Measurements from ENCODE around the gene VIL1.

Gene VIL1

DNA sequence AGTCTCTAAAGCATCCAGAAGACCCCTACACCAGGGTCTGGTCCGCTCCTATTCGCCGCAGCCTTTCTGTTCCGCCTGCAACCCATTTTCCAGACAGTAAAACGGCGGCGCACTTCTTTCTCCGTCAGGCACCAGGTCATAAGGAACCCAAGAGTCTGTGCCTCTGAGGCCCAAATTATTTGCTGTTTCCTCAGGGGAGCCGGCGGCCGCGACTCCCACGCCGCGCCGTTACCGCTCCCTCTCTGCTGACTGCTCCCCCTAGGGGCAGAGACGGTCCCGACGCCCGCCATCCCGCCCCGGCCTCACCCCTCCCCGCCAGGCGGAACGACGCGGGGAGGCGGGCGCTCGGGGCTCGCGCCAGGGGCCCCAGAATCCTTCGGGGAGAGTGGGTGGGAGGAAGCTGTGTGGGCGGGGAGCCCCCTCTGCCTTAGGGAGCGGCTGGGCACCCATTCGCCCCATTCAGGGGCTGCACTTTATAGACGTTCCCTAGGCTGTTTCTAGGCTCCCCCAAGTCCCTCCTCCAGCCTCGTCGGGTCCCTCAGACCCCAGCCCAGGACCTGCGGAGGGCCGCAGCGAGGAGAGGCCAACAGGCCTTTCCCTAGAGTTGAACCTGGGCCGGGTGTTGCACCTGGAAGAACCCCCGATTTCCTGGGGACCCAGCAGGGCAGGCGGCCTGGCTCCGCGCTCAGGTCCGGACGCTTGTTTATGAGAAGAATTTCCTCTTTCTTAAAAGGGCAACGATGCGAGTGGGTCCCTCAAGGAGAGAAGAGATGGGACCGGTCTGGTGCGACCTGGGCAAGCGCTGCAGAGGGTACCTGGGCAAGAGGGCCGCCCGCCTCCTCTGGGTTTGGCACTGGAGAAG is 22.9 kb upstream of the VIL1 start:
- Histone ChIP-seq H3K4me3 (ENCODE audit: low read length) (peak overlapping the region; percentile 94), H3K27ac (ENCODE audit: low read length) (peak overlapping the region; percentile 97), H3K9ac (ENCODE audit: low read length) (peak overlapping the region; percentile 91), H3K4me1 (ENCODE audit: control insufficient read depth, low read depth, low read length) (peaks cover 16% of the 10 kb centered on the region), H3K9me3 (ENCODE audit: control insufficient read depth, low read depth, low read length) (no peaks in the 10 kb centered on the region), H3K27me3 (ENCODE audit: control insufficient read depth, insufficient read depth, low read length) (peaks cover 38% of the 10 kb centered on the region), H3K36me3 (ENCODE audit: control insufficient read depth, low read depth, low read length) (no peaks in the 10 kb centered on the region)

DNA sequence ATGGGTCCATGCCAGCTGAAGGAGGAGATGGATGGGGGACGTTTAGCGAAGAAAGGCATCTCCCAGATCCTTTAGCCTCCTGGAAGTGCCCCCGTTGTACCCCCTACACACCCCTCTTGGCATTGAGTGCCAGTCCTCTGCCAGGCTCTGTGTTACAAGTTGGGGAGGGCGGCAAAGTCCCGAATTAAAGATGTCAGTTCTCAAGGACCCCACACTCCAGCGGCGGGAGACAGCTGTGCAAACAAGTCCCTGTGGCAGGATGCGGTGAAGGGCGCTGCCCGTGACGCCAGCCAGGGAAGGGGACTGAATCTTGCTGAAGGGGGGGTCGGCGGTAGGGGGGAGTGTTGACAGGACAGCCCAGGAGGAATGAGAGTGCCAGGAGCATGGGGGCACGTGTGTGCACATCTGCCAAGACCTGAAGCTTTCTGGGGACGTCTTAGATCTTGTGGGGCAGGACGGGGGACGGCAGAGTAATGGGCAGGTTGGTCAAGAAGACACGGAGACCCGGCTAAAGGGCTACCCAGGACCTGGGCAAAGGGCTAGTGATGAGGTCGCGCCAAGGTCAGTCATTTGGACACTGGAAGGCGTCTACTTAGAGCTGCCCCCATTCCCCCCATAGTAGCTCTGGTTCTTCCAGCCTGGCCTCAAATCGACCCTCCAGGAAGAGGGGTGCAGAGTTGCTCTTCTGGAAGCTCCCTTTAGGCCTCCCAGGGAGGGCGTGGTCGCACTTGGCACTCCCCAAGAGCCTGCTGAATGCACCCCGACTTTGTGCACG is 22.0 kb upstream of the VIL1 start:
- H3K4me3 ChIP-seq (ENCODE audit: low read length) = peak overlapping the region; percentile 94
- H3K4me1 ChIP-seq (ENCODE audit: control insufficient read depth, low read depth, low read length) = peaks cover 16% of the 10 kb centered on the region
- peaks cover 38% of the 10 kb centered on the region for H3K27me3 ChIP-seq (ENCODE audit: control insufficient read depth, insufficient read depth, low read length)
- no peaks in the 10 kb centered on the region for H3K36me3 ChIP-seq (ENCODE audit: control insufficient read depth, low read depth, low read length)
- H3K9ac ChIP-seq (ENCODE audit: low read length) = peak overlapping the region; percentile 91
- H3K9me3 ChIP-seq (ENCODE audit: control insufficient read depth, low read depth, low read length) = no peaks in the 10 kb centered on the region
- no peak overlapping the region for H3K27ac ChIP-seq (ENCODE audit: low read length)

DNA sequence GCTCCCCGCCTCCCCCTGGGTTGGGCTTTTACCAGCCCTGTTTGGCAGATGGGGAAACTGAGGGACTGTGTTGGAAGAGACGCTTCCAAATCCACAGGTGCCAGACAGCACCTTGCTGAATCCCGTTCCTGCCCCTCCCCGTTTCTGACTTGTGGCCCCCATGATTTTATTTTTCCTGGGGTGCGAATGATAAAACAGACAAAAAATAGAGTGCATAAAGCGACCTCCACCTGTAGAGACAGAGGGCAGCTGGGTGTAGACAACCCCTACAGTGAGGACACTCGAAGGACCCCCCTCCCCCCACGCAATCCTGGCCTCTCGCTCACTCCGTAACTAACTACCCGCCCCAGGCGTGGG is 21.5 kb upstream of the VIL1 start:
- Histone ChIP-seq H3K27me3 (ENCODE audit: control insufficient read depth, insufficient read depth, low read length) (peaks cover 38% of the 10 kb centered on the region), H3K4me1 (ENCODE audit: control insufficient read depth, low read depth, low read length) (peaks cover 16% of the 10 kb centered on the region), H3K27ac (ENCODE audit: low read length) (no peak overlapping the region), H3K36me3 (ENCODE audit: control insufficient read depth, low read depth, low read length) (no peaks in the 10 kb centered on the region), H3K4me3 (ENCODE audit: low read length) (peak overlapping the region; percentile 94), H3K9ac (ENCODE audit: low read length) (no peak overlapping the region), H3K9me3 (ENCODE audit: control insufficient read depth, low read depth, low read length) (no peaks in the 10 kb centered on the region)

DNA sequence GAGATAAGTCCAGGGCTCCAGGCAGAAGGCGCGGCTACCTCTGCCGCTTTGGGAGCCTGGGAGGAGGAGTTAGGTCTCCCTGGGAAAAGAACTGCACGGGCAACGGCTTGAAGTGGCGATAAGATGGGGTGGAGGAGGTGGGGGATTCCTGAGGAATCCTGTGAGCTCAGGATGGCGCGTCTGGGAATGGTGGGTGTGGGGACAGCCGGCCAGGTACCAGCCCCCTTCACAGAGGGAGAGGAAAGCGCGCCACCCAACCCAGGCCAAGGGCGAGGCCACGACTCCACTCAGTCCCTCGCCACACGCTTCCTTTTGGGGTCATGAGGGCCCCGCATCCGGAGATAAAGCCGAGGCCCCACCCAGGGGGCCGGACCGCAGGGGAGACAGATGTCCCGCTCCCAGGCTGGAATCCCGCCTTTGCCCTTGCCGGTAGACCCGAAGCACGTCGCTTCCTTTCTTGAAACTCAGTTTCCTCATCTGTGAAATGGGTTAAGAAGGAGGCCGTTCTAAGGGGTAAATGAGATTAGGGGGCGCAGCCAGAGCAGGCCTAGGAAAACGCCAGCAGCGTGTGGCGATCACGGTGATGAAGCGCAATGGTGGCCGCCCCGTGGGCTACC is 21.0 kb upstream of the VIL1 start:
- peaks cover 38% of the 10 kb centered on the region for H3K27me3 ChIP-seq (ENCODE audit: control insufficient read depth, insufficient read depth, low read length)
- H3K9ac ChIP-seq (ENCODE audit: low read length) = no peak overlapping the region
- peak overlapping the region; percentile 94 for H3K4me3 ChIP-seq (ENCODE audit: low read length)
- H3K36me3 ChIP-seq (ENCODE audit: control insufficient read depth, low read depth, low read length) = no peaks in the 10 kb centered on the region
- H3K9me3 ChIP-seq (ENCODE audit: control insufficient read depth, low read depth, low read length) = no peaks in the 10 kb centered on the region
- H3K27ac ChIP-seq (ENCODE audit: low read length) = no peak overlapping the region
- peaks cover 16% of the 10 kb centered on the region for H3K4me1 ChIP-seq (ENCODE audit: control insufficient read depth, low read depth, low read length)

DNA sequence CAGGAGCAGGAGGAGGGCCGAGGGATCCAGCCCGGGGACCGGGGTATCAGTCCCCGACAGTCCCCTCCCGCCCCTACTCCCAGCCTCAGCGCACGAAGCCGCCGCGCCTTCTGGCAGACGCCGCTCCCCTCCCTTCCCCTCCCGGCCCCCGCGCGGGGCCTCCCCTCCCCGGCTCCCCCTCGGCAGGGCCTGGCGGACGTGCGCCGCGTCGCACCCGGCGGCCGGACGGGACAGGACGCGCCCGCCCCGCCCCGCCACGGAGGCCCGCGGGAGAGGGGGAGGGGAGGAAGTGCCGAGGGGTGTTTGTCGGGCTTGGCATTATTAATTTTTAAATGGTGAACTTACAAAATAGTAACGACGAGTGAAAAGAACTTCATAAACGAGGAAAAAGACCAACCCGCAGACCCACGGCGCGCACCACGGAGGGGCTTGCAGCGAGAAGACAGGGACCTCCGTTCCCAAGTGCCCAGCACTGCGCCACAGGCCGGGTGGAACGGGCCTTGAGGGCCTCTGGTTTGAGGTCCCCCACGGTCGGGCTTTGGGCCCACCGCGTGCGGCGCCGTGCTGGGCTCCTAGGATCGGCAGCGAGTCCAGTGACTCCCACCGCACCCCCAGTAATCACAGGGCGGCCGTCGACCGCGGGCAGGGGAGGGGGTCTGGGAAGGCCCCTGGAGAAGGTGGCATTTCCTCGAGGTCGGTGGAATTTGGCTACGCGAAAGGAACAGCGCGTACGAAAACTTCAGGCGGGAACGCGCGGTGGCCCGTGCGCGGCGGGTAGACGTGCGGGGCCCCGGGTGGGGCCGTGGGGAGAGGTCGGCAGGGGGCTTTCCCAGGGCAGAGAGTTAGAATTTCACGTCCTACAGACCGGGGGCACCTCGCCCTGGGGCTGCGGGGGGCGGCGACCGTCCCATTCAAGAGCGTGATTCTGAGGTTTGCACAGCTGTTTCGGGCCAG is 20.2 kb upstream of the VIL1 start:
- H3K4me1 ChIP-seq (ENCODE audit: control insufficient read depth, low read depth, low read length) = peaks cover 16% of the 10 kb centered on the region
- no peaks in the 10 kb centered on the region for H3K9me3 ChIP-seq (ENCODE audit: control insufficient read depth, low read depth, low read length)
- H3K9ac ChIP-seq (ENCODE audit: low read length) = no peak overlapping the region
- peak overlapping the region; percentile 94 for H3K4me3 ChIP-seq (ENCODE audit: low read length)
- H3K27ac ChIP-seq (ENCODE audit: low read length) = no peak overlapping the region
- no peaks in the 10 kb centered on the region for H3K36me3 ChIP-seq (ENCODE audit: control insufficient read depth, low read depth, low read length)
- H3K27me3 ChIP-seq (ENCODE audit: control insufficient read depth, insufficient read depth, low read length) = peaks cover 38% of the 10 kb centered on the region

DNA sequence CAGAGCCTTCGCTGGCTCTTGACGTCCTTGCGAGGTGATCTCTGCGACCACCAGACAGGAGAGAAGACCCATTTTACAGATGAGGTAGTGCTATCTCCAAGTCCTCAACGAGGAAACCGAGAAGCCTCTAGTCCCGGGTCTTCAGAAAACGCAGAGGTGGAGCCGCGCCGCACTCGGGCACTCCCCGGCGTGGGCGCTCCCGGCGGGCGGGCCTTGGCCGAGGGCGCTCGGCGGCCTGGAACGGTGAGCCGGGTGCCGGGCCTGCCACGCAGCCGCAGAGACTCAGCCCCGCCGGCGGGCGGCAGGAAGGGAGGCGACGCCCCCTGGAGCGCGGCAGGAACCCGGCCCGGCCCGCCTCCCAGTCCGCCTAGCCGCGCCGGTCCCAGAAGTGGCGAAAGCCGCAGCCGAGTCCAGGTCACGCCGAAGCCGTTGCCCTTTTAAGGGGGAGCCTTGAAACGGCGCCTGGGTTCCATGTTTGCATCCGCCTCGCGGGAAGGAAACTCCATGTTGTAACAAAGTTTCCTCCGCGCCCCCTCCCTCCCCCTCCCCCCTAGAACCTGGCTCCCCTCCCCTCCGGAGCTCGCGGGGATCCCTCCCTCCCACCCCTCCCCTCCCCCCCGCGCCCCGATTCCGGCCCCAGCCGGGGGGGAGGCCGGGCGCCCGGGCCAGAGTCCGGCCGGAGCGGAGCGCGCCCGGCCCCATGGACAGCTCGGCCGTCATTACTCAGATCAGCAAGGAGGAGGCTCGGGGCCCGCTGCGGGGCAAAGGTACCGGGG is 19.3 kb upstream of the VIL1 start, which contains the start of gene CTDSP1:
TSS of gene CTDSP1 (plus strand) at position 478 of the 776 bp plus-strand sequence. CDS start at position 701, 223 bp downstream.
- peaks cover 16% of the 10 kb centered on the region for H3K4me1 ChIP-seq (ENCODE audit: control insufficient read depth, low read depth, low read length)
- peak within 1 kb of the TSS; percentile 45 for H3K9ac ChIP-seq (ENCODE audit: low read length)
- H3K36me3 ChIP-seq (ENCODE audit: control insufficient read depth, low read depth, low read length) = no peaks in the 10 kb centered on the region
- H3K4me3 ChIP-seq (ENCODE audit: low read length) = peak within 1 kb of the TSS; percentile 70
- no peaks in the 10 kb centered on the region for H3K9me3 ChIP-seq (ENCODE audit: control insufficient read depth, low read depth, low read length)
- peaks cover 38% of the 10 kb centered on the region for H3K27me3 ChIP-seq (ENCODE audit: control insufficient read depth, insufficient read depth, low read length)
- H3K27ac ChIP-seq (ENCODE audit: low read length) = no peak within 1 kb of the TSS

DNA sequence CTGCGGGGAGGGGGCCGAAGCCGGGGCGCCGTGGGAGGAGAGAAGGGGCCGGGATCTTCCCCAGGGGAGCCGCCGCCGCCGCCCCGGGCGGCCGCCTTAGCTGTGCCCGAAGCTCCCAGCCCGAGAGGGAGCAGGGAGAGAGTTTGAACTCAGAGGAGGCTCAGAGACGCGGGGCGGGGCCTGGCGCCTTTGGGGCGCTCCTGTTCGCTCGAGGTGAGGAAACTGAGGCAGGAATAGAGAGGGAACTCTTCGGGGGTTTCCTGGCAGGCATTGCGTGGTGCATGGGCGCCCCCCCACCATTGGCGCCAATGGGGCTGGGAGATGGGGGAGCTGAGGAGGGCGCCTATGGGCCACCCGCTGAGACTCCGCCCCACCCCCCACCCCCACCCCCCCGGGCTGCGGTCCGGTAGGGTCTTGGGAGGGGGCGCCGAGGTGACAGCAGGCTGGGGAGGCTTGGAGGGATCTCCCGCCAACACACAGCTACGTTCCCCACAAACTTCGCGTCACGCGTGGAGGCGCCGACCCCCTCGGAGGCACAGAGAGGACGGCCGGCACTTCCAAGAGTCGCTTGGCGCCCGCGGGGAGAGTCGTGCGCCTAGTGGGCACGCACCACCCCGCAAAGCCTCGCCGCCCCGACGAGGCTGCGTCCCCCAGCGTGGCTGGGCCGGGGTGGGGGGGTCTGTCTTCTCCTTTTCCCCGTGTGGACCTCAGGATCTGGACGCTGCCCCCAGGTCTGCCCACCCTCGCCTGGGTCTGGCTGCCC is 18.6 kb upstream of the VIL1 start:
- H3K4me3 ChIP-seq (ENCODE audit: low read length) = peak overlapping the region; percentile 70
- H3K27ac ChIP-seq (ENCODE audit: low read length) = no peak overlapping the region
- H3K27me3 ChIP-seq (ENCODE audit: control insufficient read depth, insufficient read depth, low read length) = peaks cover 35% of the 10 kb centered on the region
- H3K36me3 ChIP-seq (ENCODE audit: control insufficient read depth, low read depth, low read length) = no peaks in the 10 kb centered on the region
- H3K9me3 ChIP-seq (ENCODE audit: control insufficient read depth, low read depth, low read length) = no peaks in the 10 kb centered on the region
- H3K4me1 ChIP-seq (ENCODE audit: control insufficient read depth, low read depth, low read length) = peaks cover 23% of the 10 kb centered on the region
- H3K9ac ChIP-seq (ENCODE audit: low read length) = peak overlapping the region; percentile 45

DNA sequence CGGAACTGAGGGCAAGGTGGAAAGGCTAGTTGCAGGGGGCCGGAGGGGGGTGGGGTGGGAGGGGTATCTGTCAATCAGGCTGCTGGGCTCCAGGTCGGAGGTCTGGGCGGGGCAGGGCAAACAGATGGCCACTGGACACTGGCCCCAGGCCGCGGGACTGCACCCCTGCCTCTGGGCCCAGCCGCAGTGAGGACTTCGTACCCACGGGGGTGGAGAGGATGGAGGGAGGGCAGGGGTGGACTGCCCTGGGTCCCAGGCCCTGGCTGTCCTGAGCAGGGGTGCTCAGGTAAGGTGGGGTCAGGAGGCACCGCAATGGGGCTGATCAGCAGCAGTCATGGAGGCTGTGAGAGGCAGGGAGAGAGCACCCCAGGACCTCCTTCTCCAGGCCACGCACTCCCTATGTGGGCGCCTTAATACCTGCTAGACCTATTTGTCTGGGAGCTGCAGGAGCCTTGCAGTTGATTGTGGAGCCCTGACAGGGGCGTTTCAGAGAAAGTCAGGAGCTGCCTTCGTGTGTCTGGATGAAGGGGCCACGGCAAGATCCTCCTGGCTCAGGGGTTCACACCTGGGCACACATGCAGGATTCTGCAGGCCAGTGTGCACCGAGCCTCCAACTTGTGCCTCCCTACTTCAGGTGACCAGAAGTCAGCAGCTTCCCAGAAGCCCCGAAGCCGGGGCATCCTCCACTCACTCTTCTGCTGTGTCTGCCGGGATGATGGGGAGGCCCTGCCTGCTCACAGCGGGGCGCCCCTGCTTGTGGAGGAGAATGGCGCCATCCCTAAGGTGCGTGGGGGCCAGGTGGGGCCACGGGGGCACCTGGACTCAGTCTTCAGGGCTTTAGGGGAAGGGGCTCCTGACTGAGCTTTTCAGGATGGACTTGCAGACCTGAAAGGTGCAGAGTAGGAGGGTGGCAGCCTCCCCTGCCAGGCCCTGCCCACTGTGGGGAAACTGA is 17.7 kb upstream of the VIL1 start:
- H3K27me3 ChIP-seq (ENCODE audit: control insufficient read depth, insufficient read depth, low read length) = peaks cover 34% of the 10 kb centered on the region
- H3K27ac ChIP-seq (ENCODE audit: low read length) = no peak overlapping the region
- H3K9me3 ChIP-seq (ENCODE audit: control insufficient read depth, low read depth, low read length) = no peaks in the 10 kb centered on the region
- H3K9ac ChIP-seq (ENCODE audit: low read length) = no peak overlapping the region
- peak overlapping the region; percentile 70 for H3K4me3 ChIP-seq (ENCODE audit: low read length)
- peaks cover 27% of the 10 kb centered on the region for H3K4me1 ChIP-seq (ENCODE audit: control insufficient read depth, low read depth, low read length)
- no peaks in the 10 kb centered on the region for H3K36me3 ChIP-seq (ENCODE audit: control insufficient read depth, low read depth, low read length)

DNA sequence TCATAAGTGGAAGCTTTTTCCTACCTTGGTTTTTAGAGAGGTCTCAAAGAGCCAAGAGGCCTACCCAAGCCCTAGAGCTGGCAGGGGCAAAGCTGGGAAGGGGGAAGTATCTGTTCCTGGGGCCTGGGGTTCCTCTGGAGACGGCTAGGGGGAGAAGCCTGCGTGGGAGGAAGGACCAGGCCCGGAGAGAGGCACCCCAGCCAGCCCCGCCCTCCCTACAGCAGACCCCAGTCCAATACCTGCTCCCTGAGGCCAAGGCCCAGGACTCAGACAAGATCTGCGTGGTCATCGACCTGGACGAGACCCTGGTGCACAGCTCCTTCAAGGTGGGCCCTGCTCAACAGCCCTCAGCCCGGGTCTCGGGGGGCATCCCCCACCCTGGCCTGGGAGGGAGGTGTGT is 17.0 kb upstream of the VIL1 start:
- Histone ChIP-seq H3K4me1 (ENCODE audit: control insufficient read depth, low read depth, low read length) (peaks cover 24% of the 10 kb centered on the region), H3K4me3 (ENCODE audit: low read length) (no peak overlapping the region), H3K36me3 (ENCODE audit: control insufficient read depth, low read depth, low read length) (no peaks in the 10 kb centered on the region), H3K27ac (ENCODE audit: low read length) (no peak overlapping the region), H3K9ac (ENCODE audit: low read length) (no peak overlapping the region), H3K27me3 (ENCODE audit: control insufficient read depth, insufficient read depth, low read length) (peaks cover 27% of the 10 kb centered on the region), H3K9me3 (ENCODE audit: control insufficient read depth, low read depth, low read length) (no peaks in the 10 kb centered on the region)
